ENCODE data around the gene GJD3.
A peak's percentile ranks its signal among the peaks of the same experiment; 100 is the strongest.
"Not testable (repeated sequence)": the region's sequence is repeated elsewhere in the genome, so short reads cannot be mapped to it uniquely, and the experiment has no call there.

GJD3 gene

GRCh38 chr17:40369923-40370322 is 5.4 kb upstream of the GJD3 start:
- no peak for DNase-seq (ENCODE audit: low read depth in 2 of 2)

DNA sequence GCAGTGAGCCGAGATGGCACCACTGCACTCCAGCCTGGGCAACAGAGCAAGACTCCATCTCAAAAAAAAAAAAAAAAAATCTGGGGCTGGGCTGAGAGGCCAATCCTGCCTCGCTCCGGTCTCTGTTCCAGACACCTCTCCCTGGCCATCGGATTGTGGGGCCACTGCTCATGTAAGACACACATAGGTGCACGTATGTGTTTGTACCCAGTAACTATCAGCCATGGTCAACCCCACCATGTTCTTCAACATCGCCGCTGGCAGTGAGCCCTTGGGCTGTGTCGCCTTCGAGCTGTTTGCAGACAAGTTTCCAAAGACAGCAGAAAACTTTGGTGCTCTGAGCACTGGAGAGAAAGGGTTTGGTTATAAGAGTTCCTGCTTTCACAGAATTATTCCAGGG is 3.2 kb upstream of the GJD3 start:
- not testable (repeated sequence) for DNase-seq (ENCODE audit: low read depth in 2 of 2)

GRCh38 chr17:40366861-40367518 is 2.5 kb upstream of the GJD3 start:
- DNase-seq (ENCODE audit: low read depth in 2 of 2), result no peak

- DNase-seq (ENCODE audit: low read depth in 2 of 2), result no peak
Measured at GRCh38 chr17:40366076-40366860, 1.7 kb upstream of the GJD3 start.

DNA sequence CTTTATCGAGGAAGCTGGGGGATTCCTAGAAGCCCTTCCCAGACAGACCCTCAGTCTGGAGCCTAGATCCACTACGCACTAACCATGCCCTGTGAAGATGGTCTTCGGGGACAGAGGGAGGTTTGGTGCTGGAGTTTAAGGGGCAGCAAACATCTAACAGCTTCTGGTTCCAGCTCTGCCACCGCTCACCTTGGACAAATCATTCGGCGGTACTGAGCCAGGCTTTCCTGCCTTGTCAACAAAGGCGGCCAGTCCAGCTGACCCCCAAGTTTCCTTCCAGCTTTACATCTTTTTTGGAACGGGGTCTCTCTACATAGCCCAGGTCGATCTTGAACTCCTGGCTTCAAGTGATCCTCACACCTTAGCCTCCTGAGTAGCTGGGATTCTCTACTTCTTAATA is 369 bp upstream of the GJD3 start:
- DNase-seq (ENCODE audit: low read depth in 2 of 2), result no peak

DNA sequence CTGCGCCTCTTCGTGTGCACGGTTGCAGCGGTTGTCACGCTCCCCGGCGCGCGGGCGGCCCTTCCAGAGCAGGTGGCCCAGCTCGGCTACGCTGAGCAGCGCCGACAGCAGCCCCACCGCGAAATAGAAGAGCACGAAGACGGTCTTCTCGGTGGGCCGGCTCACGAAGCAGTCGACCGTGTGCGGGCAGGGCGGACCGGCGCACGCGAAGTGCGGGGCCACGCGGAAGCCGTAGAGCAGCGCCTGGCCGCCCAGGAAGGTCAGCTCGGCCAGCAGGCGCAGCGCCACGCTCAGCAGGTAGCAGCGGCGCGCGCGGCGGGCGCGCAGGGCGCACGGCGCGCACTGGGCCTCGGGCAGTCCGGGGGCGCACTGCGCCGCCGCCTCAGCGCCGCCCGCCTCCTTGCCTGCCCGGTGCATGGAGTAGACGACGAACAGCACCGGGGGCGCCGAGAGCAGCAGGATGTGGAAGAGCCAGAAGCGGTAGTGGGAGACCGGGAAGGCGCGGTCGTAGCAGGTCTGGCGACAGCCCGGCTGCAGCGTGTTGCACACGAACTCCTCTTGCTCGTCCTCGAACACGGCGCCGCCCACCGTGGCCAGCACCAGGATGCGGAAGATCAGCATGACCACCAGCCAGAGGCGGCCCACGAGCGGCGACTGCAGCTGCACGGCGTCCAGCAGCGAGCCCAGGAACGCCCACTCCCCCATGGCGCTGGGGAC is 1.3 kb downstream of the GJD3 start:
- no peak for DNase-seq (ENCODE audit: low read depth in 2 of 2)

DNA sequence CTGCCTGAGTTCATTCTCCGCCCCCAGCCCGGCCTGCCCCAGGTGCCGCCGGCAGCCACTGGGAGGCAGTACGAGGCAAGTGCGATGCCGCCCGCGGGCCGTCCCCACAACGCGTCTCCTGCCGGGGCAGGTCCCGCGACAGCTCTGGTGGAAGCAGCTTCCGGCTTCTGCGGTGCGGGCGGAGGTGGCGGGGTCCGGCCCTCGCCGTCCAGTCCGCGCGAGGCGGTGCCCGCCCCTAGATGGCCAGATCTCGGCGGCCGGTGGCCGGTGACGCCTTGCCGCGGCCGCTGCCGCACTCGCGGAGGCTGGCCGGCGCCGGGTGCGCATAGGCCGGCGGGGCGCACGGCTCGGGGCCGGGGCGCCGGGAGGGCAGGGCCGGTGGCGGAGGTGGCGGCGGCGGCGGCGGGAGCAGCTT is 1.8 kb downstream of the GJD3 start:
- DNase-seq (ENCODE audit: low read depth in 2 of 2), result no peak

DNA sequence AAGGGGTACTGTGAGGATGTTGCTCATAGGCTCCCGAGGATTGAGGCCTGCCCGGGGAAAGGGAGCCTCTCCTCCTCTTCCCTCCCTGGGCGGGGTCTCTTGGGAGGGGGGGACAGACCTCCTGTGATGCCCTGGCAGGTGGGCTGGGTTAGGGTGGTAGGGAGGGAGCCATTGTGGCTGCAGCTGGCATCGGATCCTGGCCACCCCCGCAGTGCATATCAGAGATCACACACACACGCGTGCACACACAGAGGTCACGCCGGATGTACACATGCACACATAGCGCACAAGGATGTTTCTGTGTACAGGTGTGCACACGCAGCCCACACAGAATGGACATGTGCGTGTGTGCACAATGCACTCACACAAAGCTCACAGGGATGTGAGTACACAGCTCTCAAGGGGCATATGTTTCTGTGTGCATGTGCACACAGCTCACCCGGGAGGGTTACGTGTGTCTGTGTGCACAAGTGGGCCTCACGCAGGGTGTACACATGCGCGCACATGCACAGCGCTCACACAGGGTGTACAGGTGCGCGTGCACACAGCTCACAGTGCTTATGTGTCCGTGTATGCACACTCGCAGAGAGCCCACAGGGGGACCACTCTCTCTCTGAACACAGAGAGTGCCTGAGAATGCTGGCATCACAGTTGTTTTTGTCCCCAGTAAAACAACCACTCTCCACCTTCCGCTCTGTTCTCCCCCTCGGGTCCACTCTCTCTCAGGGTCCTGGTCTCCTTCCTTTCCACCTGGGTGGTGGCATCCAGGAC is 2.4 kb downstream of the GJD3 start:
- DNase-seq (ENCODE audit: low read depth in 2 of 2), result no peak

- DNase-seq (ENCODE audit: low read depth in 2 of 2), result no peak
Measured at GRCh38 chr17:40361063-40361924, 3.2 kb downstream of the GJD3 start.

GRCh38 chr17:40360091-40360490 is 4.4 kb downstream of the GJD3 start:
- DNase-seq (ENCODE audit: low read depth in 2 of 2), result no peak

DNA sequence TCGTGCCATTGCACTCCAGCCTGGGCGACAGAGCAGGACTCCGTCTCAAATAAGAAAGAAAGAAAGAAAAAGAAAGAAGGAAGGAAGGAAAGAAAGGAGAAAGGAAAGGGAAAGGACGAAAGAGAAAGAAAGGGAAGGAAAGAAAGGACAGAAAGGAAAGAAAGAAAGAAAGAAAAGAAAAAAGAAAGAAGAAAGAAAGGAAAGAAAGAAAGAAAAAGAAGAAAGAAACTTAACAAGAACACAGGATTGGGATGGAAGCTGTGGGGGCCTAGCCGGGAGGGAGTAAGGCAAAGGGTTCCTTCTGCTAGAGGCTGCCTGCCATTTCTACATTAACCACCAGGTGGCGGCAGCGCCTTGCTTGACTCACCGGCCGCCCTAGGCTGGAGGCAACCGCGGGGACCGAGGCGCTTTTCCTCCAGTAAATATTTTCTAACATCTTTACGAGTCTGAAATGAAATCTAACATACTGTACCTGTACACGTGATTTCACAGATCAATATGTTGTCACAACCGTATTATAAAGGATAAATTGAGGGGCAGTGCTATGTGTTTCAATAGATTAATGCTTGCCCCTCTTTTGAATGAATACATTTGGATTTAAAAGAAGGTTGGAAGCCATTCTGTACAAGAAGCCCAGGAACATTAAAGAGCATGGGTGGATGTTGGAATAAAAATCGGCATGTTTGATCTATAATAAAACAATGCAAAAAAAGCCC is 6.1 kb downstream of the GJD3 start:
- peak in 1 of 2 experiments; percentile 40 for DNase-seq (ENCODE audit: low read depth in 2 of 2)

DNA sequence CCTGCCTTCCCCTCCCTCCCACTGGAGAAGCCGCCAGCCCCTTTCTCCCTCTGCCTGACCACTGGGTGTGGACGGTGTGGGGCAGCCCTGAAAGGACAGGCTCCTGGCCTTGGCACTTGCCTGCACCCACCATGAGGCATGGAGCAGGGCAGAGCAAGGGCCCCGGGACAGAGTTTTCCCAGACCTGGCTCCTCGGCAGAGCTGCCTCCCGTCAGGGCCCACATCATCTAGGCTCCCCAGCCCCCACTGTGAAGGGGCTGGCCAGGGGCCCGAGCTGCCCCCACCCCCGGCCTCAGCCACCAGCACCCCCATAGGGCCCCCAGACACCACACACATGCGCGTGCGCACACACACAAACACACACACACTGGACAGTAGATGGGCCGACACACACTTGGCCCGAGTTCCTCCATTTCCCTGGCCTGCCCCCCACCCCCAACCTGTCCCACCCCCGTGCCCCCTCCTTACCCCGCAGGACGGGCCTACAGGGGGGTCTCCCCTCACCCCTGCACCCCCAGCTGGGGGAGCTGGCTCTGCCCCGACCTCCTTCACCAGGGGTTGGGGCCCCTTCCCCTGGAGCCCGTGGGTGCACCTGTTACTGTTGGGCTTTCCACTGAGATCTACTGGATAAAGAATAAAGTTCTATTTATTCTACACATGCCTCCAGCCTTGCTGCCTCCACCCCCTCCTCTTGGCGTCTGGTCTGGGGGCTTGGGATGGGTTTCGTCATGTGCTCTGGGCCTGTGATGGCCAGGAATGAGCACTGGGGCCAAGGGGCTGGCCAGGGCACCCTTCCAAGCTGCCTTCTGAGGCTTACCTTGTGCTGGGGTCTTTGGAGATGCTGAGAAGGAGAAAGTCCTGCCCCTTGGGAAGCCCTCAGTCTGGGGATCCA is 7.3 kb downstream of the GJD3 start:
- DNase-seq (ENCODE audit: low read depth in 2 of 2), result no peak

GRCh38 chr17:40355804-40356758 is 8.5 kb downstream of the GJD3 start:
- DNase-seq (ENCODE audit: low read depth in 2 of 2), result no peak

DNA sequence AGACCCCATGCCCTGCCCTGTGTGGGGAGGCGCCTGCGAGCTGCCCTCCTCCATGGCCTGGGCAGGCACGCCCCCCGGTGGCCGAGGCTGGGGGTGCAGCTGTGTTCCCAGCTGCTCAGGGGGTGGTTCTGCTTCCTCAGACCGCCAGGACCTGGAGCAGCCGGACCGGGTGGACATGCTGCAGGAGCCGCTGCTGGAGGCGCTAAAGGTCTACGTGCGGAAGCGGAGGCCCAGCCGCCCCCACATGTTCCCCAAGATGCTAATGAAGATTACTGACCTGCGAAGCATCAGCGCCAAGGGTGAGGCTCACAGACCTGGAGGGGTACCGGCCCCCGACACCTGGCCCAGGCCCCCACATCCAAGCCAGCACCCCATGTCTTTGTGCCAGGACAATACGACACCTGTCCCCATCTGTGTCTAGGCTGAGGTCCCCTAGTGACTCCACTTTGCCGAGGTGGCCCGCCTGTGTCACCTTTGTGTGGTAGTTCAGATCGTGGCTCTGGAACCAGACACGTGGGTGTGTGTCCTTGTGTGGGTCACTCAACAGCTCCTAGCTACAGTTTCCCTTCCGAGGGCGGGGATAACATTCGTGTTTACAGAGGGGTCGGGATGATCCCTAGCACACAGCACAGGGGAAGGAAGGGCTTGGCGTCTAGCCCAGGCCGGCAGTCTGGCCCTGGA is 9.3 kb downstream of the GJD3 start:
- no peak for DNase-seq (ENCODE audit: low read depth in 2 of 2)

DNA sequence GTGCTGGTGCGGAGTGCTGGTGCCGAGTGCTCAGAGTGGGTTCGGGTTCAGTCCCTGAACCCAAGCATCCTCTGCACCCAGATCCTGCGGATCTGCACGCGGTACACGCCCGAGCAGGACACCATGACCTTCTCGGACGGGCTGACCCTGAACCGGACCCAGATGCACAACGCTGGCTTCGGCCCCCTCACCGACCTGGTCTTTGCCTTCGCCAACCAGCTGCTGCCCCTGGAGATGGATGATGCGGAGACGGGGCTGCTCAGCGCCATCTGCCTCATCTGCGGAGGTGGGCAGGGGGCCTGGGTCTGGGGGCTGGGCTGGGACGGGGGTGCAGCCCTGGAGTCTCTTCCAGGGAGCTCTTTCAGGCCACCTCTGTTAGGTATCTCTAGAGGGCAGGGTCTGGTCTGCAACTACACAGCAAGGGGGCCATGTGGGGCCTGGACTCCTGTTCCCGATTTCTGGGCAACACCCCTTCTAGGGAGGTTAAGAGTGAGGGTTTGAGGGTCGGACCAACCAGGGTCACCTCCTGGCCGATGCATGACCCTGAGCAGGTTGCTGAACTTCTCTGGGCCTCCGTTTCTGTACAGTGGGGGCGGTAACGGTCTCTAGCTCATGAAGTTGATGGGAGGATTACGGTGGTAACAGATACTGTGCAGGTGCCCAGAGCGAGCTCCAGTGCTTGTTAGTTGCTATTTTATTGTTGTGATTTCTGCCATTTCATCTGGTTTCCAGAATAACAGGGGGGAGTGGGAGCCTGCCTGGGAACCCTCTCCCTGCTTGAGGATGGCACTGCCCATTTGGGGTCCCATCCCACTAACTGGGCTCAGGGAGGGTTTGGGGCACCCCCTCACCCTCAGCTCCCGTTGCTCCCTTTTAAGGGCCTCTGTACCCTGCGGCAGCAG is 10.1 kb downstream of the GJD3 start:
- no peak for DNase-seq (ENCODE audit: low read depth in 2 of 2)

- DNase-seq (ENCODE audit: low read depth in 2 of 2), result no peak
Measured at GRCh38 chr17:40352779-40353394, 11.7 kb downstream of the GJD3 start.

Measured in fibroblast of skin of left biceps (primary cell).